Testis (tissue), 2 donors: ENCODE data around the gene IGF1R.

Experiments
- POLR2A ChIP-seq: fragments of 450-650 bp; IDR thresholded peaks from one replicate; pipeline ENCODE4 v1.6.1; 2017; ENCODE audit warnings: antibody characterized with exemption, mild to moderate bottlenecking, moderate library complexity
- TF ChIP-seq, protein P1 (sequence below), 3 experiments: fragments of 450-650 bp in 2 of 3; fragments of 200-600 bp in 1 of 3; sonication (generic) in 1 of 3; IDR thresholded peaks; one replicate each; pipeline ENCODE4 v1.5.1; 2016 to 2019; ENCODE audit warnings: antibody characterized with exemption in 3 of 3, mild to moderate bottlenecking in 2 of 3, moderate library complexity in 1 of 3

DNA sequence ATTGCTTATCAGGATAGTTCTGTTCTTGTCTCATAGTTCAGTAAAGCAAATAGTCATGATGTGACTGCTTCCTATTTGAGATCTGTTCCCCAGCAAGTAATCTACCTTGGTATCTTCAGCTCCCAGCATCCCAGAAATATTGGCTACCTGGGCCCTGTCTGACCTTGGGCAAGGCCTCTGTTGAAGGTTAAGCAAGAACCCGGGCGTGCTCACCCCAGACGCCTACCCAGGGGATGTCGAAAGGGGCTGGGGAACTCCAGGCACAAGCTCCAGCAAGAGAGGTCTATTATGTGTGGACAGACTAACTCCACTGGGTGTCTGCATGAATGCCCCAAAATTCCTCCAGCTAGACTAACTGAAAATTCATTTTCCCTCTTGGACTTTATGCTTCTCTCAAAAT lies 37.3 kb upstream of the IGF1R start:
- TF ChIP-seq POLR2A: no peak
- TF ChIP-seq, protein P1, sequence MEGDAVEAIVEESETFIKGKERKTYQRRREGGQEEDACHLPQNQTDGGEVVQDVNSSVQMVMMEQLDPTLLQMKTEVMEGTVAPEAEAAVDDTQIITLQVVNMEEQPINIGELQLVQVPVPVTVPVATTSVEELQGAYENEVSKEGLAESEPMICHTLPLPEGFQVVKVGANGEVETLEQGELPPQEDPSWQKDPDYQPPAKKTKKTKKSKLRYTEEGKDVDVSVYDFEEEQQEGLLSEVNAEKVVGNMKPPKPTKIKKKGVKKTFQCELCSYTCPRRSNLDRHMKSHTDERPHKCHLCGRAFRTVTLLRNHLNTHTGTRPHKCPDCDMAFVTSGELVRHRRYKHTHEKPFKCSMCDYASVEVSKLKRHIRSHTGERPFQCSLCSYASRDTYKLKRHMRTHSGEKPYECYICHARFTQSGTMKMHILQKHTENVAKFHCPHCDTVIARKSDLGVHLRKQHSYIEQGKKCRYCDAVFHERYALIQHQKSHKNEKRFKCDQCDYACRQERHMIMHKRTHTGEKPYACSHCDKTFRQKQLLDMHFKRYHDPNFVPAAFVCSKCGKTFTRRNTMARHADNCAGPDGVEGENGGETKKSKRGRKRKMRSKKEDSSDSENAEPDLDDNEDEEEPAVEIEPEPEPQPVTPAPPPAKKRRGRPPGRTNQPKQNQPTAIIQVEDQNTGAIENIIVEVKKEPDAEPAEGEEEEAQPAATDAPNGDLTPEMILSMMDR (IDR thresholded peaks at IDR 0.05): no peak
